Urothelium cell line (cell line): ENCODE results near the gene SNRPA1.

Experiments
- DNase-seq: peaks from one replicate; pipeline ENCODE4 v3.0.0; 2011; ENCODE audit warnings: low spot score, mixed read lengths
- FAIRE-seq: peaks from 2 replicates; lab custom pipeline; 2011; peaks lifted over from hg19 to GRCh38; lab: Jason Lieb, UNC

The SNRPA1 gene

DNA sequence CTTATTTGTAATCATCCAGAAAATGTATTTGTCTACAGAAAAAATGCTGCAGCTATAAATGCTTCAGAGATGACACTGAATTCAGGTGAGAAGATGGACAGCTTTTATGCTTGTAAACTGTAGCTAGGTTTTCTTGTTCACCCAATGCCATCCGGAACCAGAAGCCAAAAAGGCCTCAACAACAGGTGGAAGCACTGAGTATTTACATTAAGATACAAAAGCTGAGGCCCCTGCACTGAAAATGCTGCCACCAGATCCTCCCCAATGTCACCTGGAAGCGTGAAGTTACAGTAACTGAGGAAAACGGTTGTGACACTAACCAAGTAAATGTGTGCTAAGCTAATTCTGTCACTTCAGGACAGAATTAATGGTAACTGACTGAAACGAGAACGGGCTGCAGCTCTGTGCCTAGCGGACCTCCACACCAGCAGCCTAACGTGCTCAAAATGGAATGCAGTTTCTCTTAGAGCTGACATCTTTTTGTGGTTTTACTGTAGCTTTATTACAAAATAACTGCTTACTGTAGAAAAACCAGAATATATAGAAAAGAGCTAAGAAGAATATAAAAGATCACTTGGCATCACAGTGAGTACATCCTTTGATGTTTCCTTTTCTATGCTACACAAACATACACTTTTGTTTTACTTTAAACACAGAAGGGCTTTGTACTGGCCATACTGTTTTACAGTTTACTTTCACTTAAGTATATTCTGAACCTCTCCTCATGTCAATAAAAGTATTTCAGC is 50.8 kb downstream of the SNRPA1 start:
- DNase-seq (no peak), FAIRE-seq (no peak)

DNA sequence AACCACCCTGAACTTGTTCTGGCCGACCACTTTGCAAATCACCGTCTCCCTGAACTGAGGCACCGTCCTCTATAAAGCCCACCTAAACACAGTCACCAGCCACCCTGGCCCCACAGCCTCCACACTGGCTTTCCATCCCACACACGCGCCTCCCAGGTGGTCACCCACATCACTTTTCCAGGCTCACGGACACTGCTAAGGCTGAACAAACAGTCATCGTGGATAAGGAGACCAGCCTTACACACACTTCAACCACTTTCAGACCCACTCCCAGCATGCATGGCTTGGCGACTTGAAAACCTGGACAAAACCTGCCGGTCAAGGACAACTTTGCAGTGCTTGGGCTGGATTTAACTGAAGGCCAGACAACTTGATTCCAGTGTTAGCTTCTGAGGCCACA is 51.6 kb downstream of the SNRPA1 start:
- DNase-seq (no peak), FAIRE-seq (no peak)

DNA sequence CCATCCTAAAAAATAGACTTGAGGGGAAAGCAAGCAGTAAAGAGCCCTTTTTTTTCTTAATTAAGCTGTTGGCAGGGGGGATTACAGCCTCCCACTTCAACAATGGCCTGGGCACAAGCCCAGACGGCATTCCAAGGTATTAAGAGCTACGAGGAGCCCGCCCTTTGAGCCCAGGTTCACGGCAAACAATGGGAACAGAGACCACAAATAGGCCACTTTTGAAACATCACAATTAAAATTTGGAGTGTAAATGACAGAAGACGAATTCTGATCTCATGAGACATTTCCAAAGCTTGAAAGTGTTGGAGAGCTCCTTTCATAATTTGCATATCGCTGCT is 52.1 kb downstream of the SNRPA1 start:
- DNase-seq = no peak
- no peak for FAIRE-seq

DNA sequence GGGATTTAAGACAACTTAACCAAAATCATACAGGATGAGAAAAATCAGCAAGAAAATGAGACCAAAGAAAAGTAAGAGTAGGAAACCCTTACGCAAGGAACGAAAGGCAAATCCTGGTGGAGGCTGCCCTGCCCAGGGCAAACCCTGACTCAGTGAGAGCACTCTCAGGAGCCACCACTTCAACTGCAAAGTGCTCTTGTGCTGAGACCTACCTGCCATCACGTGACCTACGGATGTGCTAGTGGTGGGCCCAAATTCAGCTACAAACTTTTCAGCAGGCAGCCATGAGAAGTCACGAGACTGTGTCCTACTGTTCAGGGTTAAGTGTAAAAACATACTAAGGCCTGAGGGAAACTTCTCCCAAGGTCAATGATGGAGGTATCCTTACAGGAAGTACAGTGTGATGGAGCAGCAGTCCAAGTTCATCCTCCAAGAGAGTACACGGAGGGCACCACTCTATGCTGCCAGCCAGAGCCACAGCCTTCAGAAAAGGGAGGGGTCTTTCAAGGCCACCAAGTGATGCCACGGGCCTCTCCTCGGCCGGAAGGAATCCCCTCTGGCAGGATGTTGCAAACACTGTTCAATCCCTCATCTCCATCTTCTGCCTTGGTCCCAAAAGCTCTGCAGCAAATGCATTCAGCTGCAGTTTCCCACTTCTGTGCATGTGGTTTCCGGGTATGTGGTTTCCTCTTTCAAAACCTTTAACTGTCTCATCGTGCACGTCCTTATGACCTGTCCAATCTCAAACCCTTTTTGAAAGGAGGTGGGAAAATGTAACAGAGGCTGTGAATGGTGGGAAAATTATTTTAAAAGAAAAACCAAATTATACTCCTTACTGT is 52.7 kb downstream of the SNRPA1 start:
- DNase-seq = no peak

DNA sequence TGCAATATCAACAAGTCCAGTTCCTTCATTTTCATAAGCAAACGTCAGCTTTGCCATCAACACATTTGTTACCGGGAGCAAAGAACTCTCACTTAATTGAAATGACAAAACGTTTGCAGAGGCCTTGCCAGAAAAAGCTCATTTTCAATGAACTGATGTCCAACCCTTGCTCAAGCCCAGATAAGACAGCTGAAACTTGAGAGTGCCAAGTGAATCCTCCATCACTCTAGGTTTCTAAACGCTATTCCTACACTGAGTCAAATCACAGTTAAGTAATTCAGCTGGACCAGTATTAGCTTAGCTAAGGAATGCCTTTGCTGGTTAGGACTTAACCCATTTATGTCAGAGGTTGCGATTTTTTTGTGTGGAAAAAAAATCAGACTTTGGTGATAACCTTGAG is 54.7 kb downstream of the SNRPA1 start:
- FAIRE-seq (no peak), DNase-seq (no peak)

More for the DNA sequence above, 52.7 kb downstream of the SNRPA1 start:
- no peak for FAIRE-seq

DNA sequence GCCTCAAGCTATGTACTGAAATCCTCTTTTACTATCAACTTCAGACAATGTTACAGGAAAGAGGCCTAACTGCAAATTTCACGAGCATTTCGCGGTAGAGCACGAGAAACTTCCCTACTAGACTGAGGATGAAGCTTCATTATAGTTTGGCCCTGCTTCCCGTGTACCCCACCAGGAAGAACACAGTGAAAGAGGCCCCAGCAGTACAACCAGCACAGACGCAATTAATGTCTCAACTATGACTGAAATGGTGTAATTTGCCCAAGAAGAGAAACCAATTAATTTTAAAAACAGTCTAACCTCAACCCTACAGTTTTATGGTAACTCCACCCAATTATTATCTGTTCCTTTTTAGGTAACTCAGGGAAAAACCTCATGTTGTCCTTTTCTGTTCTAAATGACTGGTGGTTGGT is 55.3 kb downstream of the SNRPA1 start:
- FAIRE-seq (no peak), DNase-seq (no peak)

DNA sequence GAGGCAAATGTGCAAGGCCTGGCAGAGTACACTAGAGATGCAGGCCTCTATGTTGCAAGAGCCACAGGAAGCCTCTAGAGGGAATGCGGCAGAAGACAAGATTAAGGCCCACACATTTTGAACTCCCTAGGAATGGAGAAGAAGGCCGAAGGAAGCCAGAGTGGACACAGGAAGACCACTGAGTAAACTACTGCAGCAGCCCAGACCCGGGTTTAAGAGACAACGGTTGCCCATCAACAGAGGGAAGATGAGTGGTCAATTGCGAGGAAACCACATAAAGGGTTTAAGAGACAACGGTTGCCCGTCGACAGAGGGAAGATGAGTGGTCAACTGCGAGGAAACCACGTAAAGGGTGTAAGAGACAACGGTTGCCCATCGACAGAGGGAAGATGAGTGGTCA is 57.8 kb downstream of the SNRPA1 start:
- FAIRE-seq (no peak), DNase-seq (no peak)

DNA sequence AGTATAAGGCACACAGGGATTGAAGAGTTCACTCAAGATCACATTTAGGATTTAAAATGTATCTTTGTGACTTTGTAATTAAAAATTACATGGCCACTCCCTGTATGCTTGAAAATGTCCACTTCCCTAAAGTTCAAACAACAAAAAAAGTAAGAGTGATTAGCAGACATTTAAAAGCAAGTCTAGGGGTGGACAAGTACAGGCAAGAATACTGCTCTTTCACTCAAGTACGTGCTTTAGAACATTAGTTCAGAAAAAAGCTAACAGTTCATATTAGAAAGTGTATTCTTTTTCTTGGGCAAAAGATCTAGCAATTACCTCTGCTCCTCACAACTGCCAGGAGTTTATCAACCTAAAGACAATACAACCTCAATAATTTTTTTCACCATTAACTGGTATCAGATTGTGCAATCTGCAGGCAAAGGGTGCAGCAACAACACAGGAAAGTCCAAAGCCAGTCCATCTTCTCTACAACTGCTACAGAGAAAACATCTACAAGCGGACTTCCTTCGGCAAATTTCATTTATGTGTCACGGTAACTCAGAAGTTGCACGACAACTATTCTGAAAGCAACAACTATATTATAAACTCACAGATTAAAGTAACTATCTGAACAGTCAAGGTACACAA is 61.3 kb downstream of the SNRPA1 start:
- FAIRE-seq = no peak

DNA sequence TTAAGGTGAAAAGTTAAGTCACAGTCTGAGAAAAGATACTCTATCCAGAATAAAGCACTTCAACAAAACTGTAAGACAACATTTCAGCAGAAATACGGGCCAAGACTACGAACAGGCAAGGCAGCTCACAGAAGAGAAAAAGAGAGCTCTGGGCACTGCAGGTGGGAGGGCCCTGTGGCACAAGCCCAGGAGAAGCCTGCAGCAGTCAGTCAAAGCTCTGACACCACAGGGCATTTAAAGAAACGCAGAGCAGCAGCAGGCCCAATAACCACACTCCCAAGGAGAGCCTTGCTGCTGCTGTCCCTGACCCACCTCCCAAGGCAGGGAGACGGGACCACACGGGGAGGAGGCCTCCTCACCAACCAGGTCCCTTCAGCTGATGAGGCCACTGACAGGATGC is 62.4 kb downstream of the SNRPA1 start:
- FAIRE-seq (no peak), DNase-seq (no peak)

More for the DNA sequence above, 61.3 kb downstream of the SNRPA1 start:
- DNase-seq = no peak
